SK-N-MC (cell line): ENCODE data around the gene TXNL4A.

Experiments used
- DNase-seq: peaks from one replicate; pipeline ENCODE4 v3.0.0-alpha.2; 2011; ENCODE audit warnings: low read depth, low spot score
- H3K27ac ChIP-seq: fragments of 200-600 bp; sonication (generic); 2 replicates; pipeline ENCODE4 v1.5.1; 2016; ENCODE audit warnings: mixed run types
- H3K36me3 ChIP-seq: fragments of 200-600 bp; sonication (generic); 2 replicates; pipeline ENCODE4 v1.6.1; 2017; ENCODE audit warnings: antibody characterized with exemption, low read length, mixed read lengths; ENCODE audit not compliant: insufficient read depth
- H3K4me3 ChIP-seq: fragments of 200-600 bp; sonication (generic); 2 replicates; pipeline ENCODE4 v1.5.1; 2016
- H3K9ac ChIP-seq: fragments of 200-600 bp; sonication (generic); 2 replicates; pipeline ENCODE4 v1.8.0; 2017; ENCODE audit warnings: mixed run types, mixed read lengths; ENCODE audit not compliant: insufficient read length
- H3K9me3 ChIP-seq: fragments of 200-600 bp; sonication (generic); 2 replicates; pipeline ENCODE4 v1.6.1; 2017; ENCODE audit warnings: low read depth, mild to moderate bottlenecking, antibody characterized with exemption, low read length, moderate library complexity, mixed read lengths
- EZH2 ChIP-seq: fragments of 200-600 bp; sonication (generic); IDR thresholded peaks from one replicate; pipeline ENCODE4 v1.6.1; 2017; ENCODE audit warnings: antibody characterized with exemption
- FOXP2 ChIP-seq: optimal IDR thresholded peaks from 2 replicates; pipeline ENCODE3; 2011; ENCODE audit warnings: mild to moderate bottlenecking, moderate library complexity; ENCODE audit not compliant: insufficient read depth; ENCODE audit errors: extremely low read length, control extremely low read depth
- POLR2AphosphoS5 ChIP-seq: IDR thresholded peaks from 2 replicates; pipeline ENCODE4 v1.6.1; 2012; ENCODE audit warnings: mild to moderate bottlenecking, low read depth, low read length, borderline replicate concordance

The TXNL4A gene

DNA sequence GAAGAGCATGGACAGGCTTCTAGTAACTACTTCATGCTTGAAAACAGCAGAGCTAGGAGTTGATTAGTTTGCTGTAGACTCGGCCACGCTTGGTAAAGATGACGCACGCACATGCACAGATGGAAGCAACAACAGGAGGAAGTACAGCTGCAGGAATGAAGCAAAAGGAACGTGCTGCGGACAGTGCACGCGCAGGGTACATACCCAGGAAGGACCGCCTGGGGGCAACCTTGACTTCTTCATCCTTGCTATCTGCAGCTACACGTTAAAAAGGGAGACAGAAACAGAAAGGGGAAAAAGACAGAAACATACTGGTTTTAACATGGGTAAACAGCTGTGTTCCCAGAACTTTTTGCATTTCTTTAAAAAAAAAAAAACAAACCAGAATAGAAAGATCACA lies 54.6 kb downstream of the TXNL4A start:
- DNase-seq, result no peak
- Histone ChIP-seq H3K9me3 (peaks cover 11% of the 10 kb centered on the region; the same call in 1 of the 2 replicates), H3K9ac (no peak overlapping the region), H3K4me3 (no peak overlapping the region), H3K36me3 (peaks cover 44% of the 10 kb centered on the region), H3K27ac (no peak overlapping the region)
- TF ChIP-seq POLR2AphosphoS5 (no peak), EZH2 (no peak), FOXP2 (no peak)

DNA sequence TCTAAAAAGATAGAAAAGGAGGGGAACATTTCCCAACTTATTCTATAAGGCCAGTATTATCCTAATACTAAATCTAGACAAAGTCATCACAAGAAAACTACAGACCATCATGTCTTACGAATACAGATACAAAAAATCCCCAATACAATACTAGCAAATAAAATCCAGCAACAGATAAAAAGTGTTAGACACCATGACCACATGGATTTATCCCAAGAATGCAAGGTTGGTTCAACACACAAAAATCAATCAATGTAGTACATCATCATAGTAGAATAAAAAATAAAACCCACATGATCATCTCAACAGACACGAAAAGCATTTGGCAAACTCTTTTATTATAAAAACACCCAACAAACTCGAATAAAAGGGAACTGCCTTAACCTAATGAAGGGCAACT lies 55.5 kb downstream of the TXNL4A start:
- H3K27ac ChIP-seq, result no peak overlapping the region
- peaks cover 11% of the 10 kb centered on the region; the same call in 1 of the 2 replicates for H3K9me3 ChIP-seq
- DNase-seq, result no peak
- H3K9ac ChIP-seq, result no peak overlapping the region
- H3K4me3 ChIP-seq, result no peak overlapping the region
- peaks cover 44% of the 10 kb centered on the region for H3K36me3 ChIP-seq
- TF ChIP-seq FOXP2 (no peak), POLR2AphosphoS5 (no peak), EZH2 (no peak)

DNA sequence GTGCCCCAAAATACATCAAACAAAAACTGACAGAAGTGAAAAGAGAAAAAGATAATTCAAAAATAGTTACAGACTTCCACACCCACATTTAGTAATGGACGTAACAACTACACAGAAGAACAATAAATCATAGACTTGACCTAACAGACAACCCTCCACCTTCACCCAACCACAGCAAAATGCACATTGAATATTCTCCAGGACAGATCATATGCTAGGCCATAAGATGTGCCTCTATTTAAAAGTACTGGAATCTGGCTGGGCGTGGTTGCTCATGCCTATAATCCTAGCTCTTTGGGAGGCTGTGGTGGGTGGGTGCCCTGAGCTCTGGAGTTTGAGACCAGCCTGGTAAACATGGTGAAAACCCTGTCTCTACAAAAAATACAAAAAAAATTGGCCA lies 56.9 kb downstream of the TXNL4A start:
- Histone ChIP-seq H3K36me3 (peaks cover 30% of the 10 kb centered on the region), H3K9me3 (peaks cover 11% of the 10 kb centered on the region; the same call in 1 of the 2 replicates), H3K4me3 (no peak overlapping the region), H3K27ac (no peak overlapping the region), H3K9ac (no peak overlapping the region)
- TF ChIP-seq FOXP2 (no peak), EZH2 (no peak), POLR2AphosphoS5 (no peak)
- no peak for DNase-seq

DNA sequence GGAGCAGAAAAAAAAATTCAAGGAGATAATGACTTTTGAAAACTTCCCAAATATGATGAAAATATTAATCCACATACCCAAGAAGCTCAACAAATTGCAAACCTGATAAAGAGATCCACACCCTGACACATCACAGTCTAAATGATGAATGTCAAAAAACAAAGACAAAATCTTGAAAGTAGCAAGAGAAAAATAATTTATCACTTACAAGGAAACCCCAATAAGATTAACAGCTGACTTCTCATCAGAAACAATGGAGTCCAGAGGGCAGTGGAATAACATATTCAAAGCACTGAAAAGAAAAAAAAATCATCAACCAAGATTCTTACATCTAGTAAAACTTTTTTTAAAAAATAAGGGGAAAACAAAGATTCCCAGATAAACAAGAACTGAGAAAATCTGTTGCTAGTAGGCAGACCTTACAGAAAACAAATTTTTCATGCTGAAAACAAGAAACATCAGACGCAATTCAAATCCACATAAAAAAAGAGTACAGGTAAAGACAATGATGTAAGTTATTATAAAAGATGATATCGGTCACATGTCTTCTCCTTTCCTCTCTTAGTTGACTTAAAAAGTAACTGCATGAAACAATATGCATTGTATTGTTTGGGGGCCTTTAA lies 58.2 kb downstream of the TXNL4A start:
- H3K4me3 ChIP-seq, result no peak overlapping the region
- peaks cover 11% of the 10 kb centered on the region; the same call in 1 of the 2 replicates for H3K9me3 ChIP-seq
- TF ChIP-seq EZH2 (no peak), POLR2AphosphoS5 (no peak), FOXP2 (no peak)
- H3K27ac ChIP-seq, result no peak overlapping the region
- H3K9ac ChIP-seq, result no peak overlapping the region
- no peak for DNase-seq
- peaks cover 17% of the 10 kb centered on the region for H3K36me3 ChIP-seq

DNA sequence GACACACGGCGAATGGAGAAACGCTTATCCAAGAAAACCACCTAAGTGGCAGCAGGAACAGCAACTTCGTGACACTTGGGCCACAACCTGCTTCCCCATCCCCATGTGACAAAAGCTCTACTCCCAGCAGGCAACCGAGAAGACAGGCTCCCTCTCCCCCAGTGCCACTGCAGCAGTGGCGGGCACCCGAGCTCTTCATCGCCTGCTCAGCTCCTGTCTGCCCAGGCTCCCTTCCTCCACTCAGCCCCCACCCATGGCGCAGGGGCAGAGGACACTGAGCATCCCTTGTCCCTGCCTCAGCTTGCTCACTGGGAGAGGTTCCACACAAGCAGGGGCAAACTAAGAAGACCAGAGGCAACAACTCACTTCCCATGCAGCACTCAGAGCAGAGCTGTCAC lies 59.8 kb downstream of the TXNL4A start:
- no peak for TF ChIP-seq EZH2
- no peak for TF ChIP-seq POLR2AphosphoS5
- TF ChIP-seq FOXP2, result no peak
- H3K9me3 ChIP-seq, result peaks cover 11% of the 10 kb centered on the region; the same call in 1 of the 2 replicates
- peaks cover 16% of the 10 kb centered on the region for H3K36me3 ChIP-seq
- no peak overlapping the region for H3K27ac ChIP-seq
- H3K9ac ChIP-seq, result no peak overlapping the region
- H3K4me3 ChIP-seq, result no peak overlapping the region
- no peak for DNase-seq

DNA sequence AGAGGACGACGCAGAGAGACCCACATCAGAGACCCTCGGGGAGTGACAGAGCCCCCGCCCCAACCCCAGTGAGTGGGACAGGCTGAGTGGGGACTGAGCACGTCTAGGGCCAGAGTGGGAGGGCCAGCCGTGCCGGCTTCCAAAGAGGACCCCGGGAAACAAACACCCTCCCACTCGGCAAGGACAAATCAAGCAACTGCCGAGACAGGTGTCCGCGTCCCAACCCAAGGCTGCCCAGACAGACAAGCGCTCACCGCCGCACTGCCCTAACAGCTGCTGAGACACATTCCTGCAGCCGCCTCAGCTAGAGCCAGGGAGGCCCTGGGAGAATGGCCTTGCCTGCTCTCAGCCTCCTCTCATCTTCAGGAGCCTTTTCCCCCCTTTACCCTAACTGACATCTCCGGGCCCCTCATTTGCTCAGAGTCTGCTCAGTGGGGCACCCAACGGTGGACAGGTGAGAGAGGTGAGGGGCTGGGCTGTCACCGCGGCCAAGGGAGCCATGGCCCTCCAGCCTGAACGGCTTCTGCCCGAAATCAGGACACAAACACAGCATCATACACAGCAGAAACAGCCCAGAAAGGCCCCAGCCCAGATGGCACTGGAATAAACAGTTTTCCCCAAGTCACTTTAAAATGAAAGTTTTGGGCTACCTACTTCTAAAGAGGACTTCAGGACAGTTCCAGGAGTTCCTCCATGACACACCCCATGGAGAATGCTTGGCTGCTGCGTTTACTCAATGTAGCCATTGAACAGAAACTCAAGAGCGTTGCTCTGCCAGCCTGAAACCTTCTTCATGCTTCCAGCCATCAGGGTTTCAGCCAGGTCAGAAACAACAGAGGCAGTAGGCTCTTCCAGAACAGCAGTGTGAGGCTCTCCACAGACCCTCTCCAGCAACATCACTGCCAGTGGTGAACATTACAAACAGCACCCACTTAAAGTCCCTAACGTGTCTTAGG lies 60.5 kb downstream of the TXNL4A start:
- Histone ChIP-seq H3K9me3 (peaks cover 11% of the 10 kb centered on the region; the same call in 1 of the 2 replicates), H3K36me3 (peaks cover 14% of the 10 kb centered on the region), H3K4me3 (no peak overlapping the region), H3K27ac (no peak overlapping the region), H3K9ac (no peak overlapping the region)
- TF ChIP-seq FOXP2 (no peak), EZH2 (no peak), POLR2AphosphoS5 (no peak)
- no peak for DNase-seq

DNA sequence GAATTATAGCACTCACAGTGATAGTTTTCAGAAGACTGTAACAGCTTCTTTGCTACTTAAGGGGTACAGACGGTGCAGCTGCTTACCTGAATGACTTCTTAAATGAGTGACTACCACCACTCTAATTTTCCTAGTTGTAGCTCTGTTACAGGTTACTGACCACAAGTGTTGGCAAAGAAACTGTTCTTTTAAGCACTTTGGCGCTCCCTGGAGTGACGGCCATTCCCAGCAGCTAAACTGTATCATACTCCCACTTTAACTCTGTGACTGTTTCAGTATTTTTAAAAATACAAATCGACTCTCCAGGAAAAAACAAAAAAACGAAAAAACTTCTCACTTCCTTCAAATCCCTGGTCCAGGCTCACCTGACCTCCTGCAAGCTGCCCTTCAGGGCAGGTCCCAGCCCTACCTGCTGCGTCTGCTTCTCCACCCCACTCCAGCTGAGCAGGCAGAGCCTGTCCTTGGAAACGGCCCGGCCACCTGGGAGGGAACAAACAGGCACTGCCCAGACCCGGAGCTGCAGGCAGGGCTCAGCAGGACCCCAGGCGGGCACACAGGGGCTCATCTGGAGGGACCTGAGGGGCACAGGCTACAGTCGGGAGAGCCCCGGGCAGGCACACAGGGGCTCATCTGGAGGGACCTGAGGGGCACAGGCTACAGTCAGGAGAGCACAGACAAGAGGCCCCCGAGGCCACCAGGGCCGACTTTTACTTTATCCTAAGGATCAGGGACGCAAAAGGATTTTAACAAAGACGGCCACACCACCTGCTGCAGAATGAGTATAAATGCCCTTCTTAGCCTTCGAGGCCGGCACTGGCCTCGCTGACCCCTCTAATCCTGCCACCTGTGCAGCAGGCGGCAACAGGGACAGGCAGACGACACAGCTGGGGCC lies 61.4 kb downstream of the TXNL4A start:
- no peak overlapping the region for H3K27ac ChIP-seq
- H3K36me3 ChIP-seq, result peaks cover 14% of the 10 kb centered on the region
- DNase-seq, result no peak
- no peak overlapping the region for H3K4me3 ChIP-seq
- no peak overlapping the region for H3K9ac ChIP-seq
- H3K9me3 ChIP-seq, result peaks cover 6% of the 10 kb centered on the region; the same call in 1 of the 2 replicates
- TF ChIP-seq EZH2 (no peak), FOXP2 (no peak), POLR2AphosphoS5 (no peak)
